GM23338 (cell line): ENCODE data around the gene ACAD9. TPM values are rescaled to one million over a fixed set of nuclear protein-coding genes. Genes with fewer than 3 reads are reported as not detected.

Experiments used
- ATAC-seq: fragments of 200-7000 bp; cut with Tn5 transposase; 3 replicates; pipeline ENCODE4 v1.9.1; 2020
- DNase-seq: peaks from one replicate; pipeline ENCODE4 v3.0.0-alpha.2; 2015; ENCODE audit warnings: low spot score
- H2AFZ ChIP-seq: fragments of 200-600 bp; sonication (generic); 2 replicates; pipeline ENCODE4 v1.8.0; 2016; ENCODE audit warnings: antibody characterized with exemption, mild to moderate bottlenecking, moderate library complexity
- H3F3A ChIP-seq: fragments of 200-600 bp; sonication (generic); replicated peaks from 2 replicates; pipeline ENCODE4 v1.8.0; 2017; ENCODE audit warnings: antibody characterized with exemption, mixed run types, low read depth
- H3K27ac ChIP-seq: fragments of 200-600 bp; sonication (generic); 2 replicates; pipeline ENCODE4 v1.6.1; 2016; ENCODE audit warnings: low read depth
- H3K27me3 ChIP-seq: fragments of 200-600 bp; sonication (generic); 2 replicates; pipeline ENCODE4 v1.8.0; 2016; ENCODE audit warnings: mild to moderate bottlenecking, mixed run types, moderate library complexity; ENCODE audit not compliant: insufficient read depth
- H3K36me3 ChIP-seq: fragments of 200-600 bp; sonication (generic); 2 replicates; pipeline ENCODE4 v1.8.0; 2016; ENCODE audit warnings: mild to moderate bottlenecking; ENCODE audit not compliant: insufficient read depth
- H3K4me1 ChIP-seq: fragments of 200-600 bp; sonication (generic); 2 replicates; pipeline ENCODE4 v1.8.0; 2016; ENCODE audit warnings: mild to moderate bottlenecking, moderate library complexity; ENCODE audit not compliant: insufficient read depth
- H3K4me2 ChIP-seq: fragments of 200-600 bp; sonication (generic); 2 replicates; pipeline ENCODE4 v1.7.1; 2017; ENCODE audit warnings: mixed run types
- H3K4me3 ChIP-seq: fragments of 200-600 bp; sonication (generic); 2 replicates; pipeline ENCODE4 v1.6.1; 2016; ENCODE audit warnings: mixed run types
- H3K79me2 ChIP-seq: fragments of 200-600 bp; sonication (generic); replicated peaks from 2 replicates; pipeline ENCODE4 v1.8.0; 2017; ENCODE audit warnings: mild to moderate bottlenecking; ENCODE audit not compliant: insufficient read depth
- H3K9me2 ChIP-seq: fragments of 200-600 bp; sonication (generic); 2 replicates; pipeline ENCODE4 v1.8.0; 2017; ENCODE audit not compliant: insufficient read depth
- H4K20me1 ChIP-seq: fragments of 200-600 bp; sonication (generic); replicated peaks from 2 replicates; pipeline ENCODE4 v1.8.0; 2017; ENCODE audit warnings: mild to moderate bottlenecking; ENCODE audit not compliant: insufficient read depth
- H3K27ac Mint-ChIP-seq: 2 replicates; pipeline ENCODE4 v1.8.0; 2020; ENCODE audit warnings: inconsistent platforms, mild to moderate bottlenecking, moderate library complexity, mixed read lengths
- H3K27me3 Mint-ChIP-seq: 3 replicates; pipeline ENCODE4 v1.8.0; 2022; ENCODE audit warnings: low read depth, mild to moderate bottlenecking, moderate library complexity, mixed read lengths, inconsistent platforms; ENCODE audit not compliant: insufficient read depth, poor library complexity
- H3K36me3 Mint-ChIP-seq: 3 replicates; pipeline ENCODE4 v1.8.0; 2021; ENCODE audit warnings: low read depth, mild to moderate bottlenecking, inconsistent platforms, moderate library complexity, mixed read lengths
- H3K4me1 Mint-ChIP-seq: 3 replicates; pipeline ENCODE4 v1.8.0; 2020; ENCODE audit warnings: mild to moderate bottlenecking, inconsistent platforms, mixed read lengths
- H3K4me3 Mint-ChIP-seq: 3 replicates; pipeline ENCODE4 v1.8.0; 2021; ENCODE audit warnings: moderate library complexity, mild to moderate bottlenecking, inconsistent platforms, mixed read lengths
- H3K9me3 Mint-ChIP-seq: 3 replicates; pipeline ENCODE4 v1.8.0; 2020; ENCODE audit warnings: moderate library complexity, mild to moderate bottlenecking, inconsistent platforms, mixed read lengths
- CREB1 ChIP-seq: fragments of 250-450 bp; sonication (Bioruptor Pico); IDR thresholded peaks from 2 replicates; pipeline ENCODE4 v1.5.0; 2020; ENCODE audit warnings: low read depth, mild to moderate bottlenecking, moderate library complexity
- CTCF ChIP-seq, 2 experiments: fragments of 200-600 bp in 1 of 2; sonication (generic) in 1 of 2; conservative IDR thresholded peaks; 2 replicates each; pipeline versions ENCODE4 v1.5.1 to v1.6.1; 2016 to 2017; ENCODE audit warnings: antibody characterized with exemption in 2 of 2, low read depth in 2 of 2, mild to moderate bottlenecking in 2 of 2, moderate library complexity in 1 of 2
- EZH2 ChIP-seq: fragments of 200-600 bp; sonication (generic); IDR thresholded peaks from one replicate; pipeline ENCODE4 v1.8.0; 2017; ENCODE audit warnings: antibody characterized with exemption, mild to moderate bottlenecking, low read depth; ENCODE audit not compliant: unreplicated experiment
- EZH2phosphoT487 ChIP-seq: fragments of 200-600 bp; sonication (generic); IDR thresholded peaks from one replicate; pipeline ENCODE4 v1.8.1; 2018; ENCODE audit warnings: antibody characterized with exemption; ENCODE audit not compliant: unreplicated experiment
- JUNB ChIP-seq: IDR thresholded peaks from one replicate; pipeline ENCODE4 v1.6.1; 2016; ENCODE audit warnings: antibody characterized with exemption; ENCODE audit not compliant: unreplicated experiment
- NANOG ChIP-seq: IDR thresholded peaks from 2 replicates; pipeline ENCODE4 v1.6.1; 2016; ENCODE audit warnings: antibody characterized with exemption, borderline replicate concordance
- POLR2AphosphoS5 ChIP-seq: IDR thresholded peaks from 2 replicates; pipeline ENCODE4 v1.6.1; 2016; ENCODE audit warnings: antibody characterized with exemption, low read depth
- ZNF114 ChIP-seq: fragments of 250-450 bp; sonication (Bioruptor Pico); IDR thresholded peaks from 2 replicates; pipeline ENCODE4 v1.5.0; 2020; ENCODE audit warnings: mild to moderate bottlenecking, moderate library complexity
- ZNF462 ChIP-seq: fragments of 250-450 bp; sonication (Bioruptor Pico); IDR thresholded peaks from 2 replicates; pipeline ENCODE4 v1.5.0; 2020; ENCODE audit warnings: mild to moderate bottlenecking, moderate library complexity
- polyA plus RNA-seq: library from polyadenylated mRNA; unstranded; fragments of >200 nt; fragmentation: Nextera tagmentation; extraction: Ambion mirVana; gene quantifications from 2 replicates; pipeline ENCODE4 v1.2.1, GENCODE V29; 2016
- total RNA-seq: library from RNA; depleted of rRNA; stranded (reverse); fragments of >200 nt; shearing (Covaris generic); gene quantifications from 2 replicates; pipeline ENCODE4 v1.2.3, GENCODE V29; 2014

ACAD9 gene
- total and polyA plus RNA-seq, 2 experiments from 2014 or later: 21.2 to 36.4 TPM

GRCh38 chr3:128949158-128949557 is 69.7 kb downstream of the ACAD9 start:
- Mint-ChIP-seq H3K4me1 (no peaks in the 10 kb centered on the region; the same call in 2 of the 3 replicates), H3K36me3 (peaks cover 8% of the 10 kb centered on the region; the same call in 2 of the 3 replicates), H3K27me3 (peaks cover 6% of the 10 kb centered on the region), H3K4me3 (no peak overlapping the region), H3K9me3 (peaks cover 25% of the 10 kb centered on the region), H3K27ac (no peak overlapping the region)
- TF ChIP-seq JUNB: no peak
- DNase-seq (no peak), ATAC-seq (no peak)
- Histone ChIP-seq H3F3A (no peaks in the 10 kb centered on the region), H3K27ac (no peak overlapping the region), H3K4me2 (no peak overlapping the region), H3K4me1 (no peaks in the 10 kb centered on the region), H2AFZ (no peak overlapping the region), H3K79me2 (no peaks in the 10 kb centered on the region), H4K20me1 (no peaks in the 10 kb centered on the region), H3K27me3 (no peaks in the 10 kb centered on the region), H3K36me3 (no peaks in the 10 kb centered on the region), H3K4me3 (no peak overlapping the region), H3K9me2 (no peaks in the 10 kb centered on the region)

- peaks cover 25% of the 10 kb centered on the region for H3K9me3 Mint-ChIP-seq
- Histone ChIP-seq H3K4me3 (no peak overlapping the region), H3K36me3 (no peaks in the 10 kb centered on the region), H3K27ac (no peak overlapping the region), H3K9me2 (no peaks in the 10 kb centered on the region), H3F3A (no peaks in the 10 kb centered on the region), H3K4me2 (no peak overlapping the region), H3K27me3 (no peaks in the 10 kb centered on the region), H3K79me2 (no peaks in the 10 kb centered on the region), H3K4me1 (no peaks in the 10 kb centered on the region), H4K20me1 (no peaks in the 10 kb centered on the region), H2AFZ (peak overlapping the region; percentile 89)
- H3K27me3 Mint-ChIP-seq: peaks cover 6% of the 10 kb centered on the region
- DNase-seq (peak; percentile 50), ATAC-seq (peak; percentile 85)
- peaks cover 8% of the 10 kb centered on the region; the same call in 2 of the 3 replicates for H3K36me3 Mint-ChIP-seq
- no peak overlapping the region for H3K27ac Mint-ChIP-seq
- no peak for TF ChIP-seq EZH2
- peak; percentile 27 to 58 for TF ChIP-seq CTCF (conservative IDR thresholded peaks at IDR 0.05; ENCODE audit: low read depth in 2 of 2)
- no peak for TF ChIP-seq CREB1 (CRISPR knock-in tag)
- H3K4me3 Mint-ChIP-seq: no peak overlapping the region
- H3K4me1 Mint-ChIP-seq: no peaks in the 10 kb centered on the region; the same call in 2 of the 3 replicates
Observed at GRCh38 chr3:128950223-128950938, 71.0 kb downstream of the ACAD9 start.

GRCh38 chr3:128956440-128956839 is 77.0 kb downstream of the ACAD9 start:
- DNase-seq (no peak), ATAC-seq (no peak)
- no peaks in the 10 kb centered on the region for H4K20me1 ChIP-seq
- peaks cover 37% of the 10 kb centered on the region for H3K9me3 Mint-ChIP-seq
- H3F3A ChIP-seq: no peaks in the 10 kb centered on the region
- H3K36me3 Mint-ChIP-seq: peaks cover 10% of the 10 kb centered on the region
- H3K36me3 ChIP-seq: no peaks in the 10 kb centered on the region
- no peak overlapping the region for H2AFZ ChIP-seq
- H3K4me1 Mint-ChIP-seq: no peaks in the 10 kb centered on the region
- no peaks in the 10 kb centered on the region for H3K27me3 ChIP-seq
- H3K27ac ChIP-seq: no peak overlapping the region
- H3K4me2 ChIP-seq: no peak overlapping the region
- H3K4me3 Mint-ChIP-seq: no peak overlapping the region
- H3K4me1 ChIP-seq: no peaks in the 10 kb centered on the region
- H3K79me2 ChIP-seq: no peaks in the 10 kb centered on the region
- H3K27ac Mint-ChIP-seq: no peak overlapping the region
- no peaks in the 10 kb centered on the region for H3K9me2 ChIP-seq
- H3K4me3 ChIP-seq: no peak overlapping the region
- H3K27me3 Mint-ChIP-seq: peaks cover 12% of the 10 kb centered on the region
- no peak for TF ChIP-seq ZNF462 (CRISPR knock-in tag)
- no peak for TF ChIP-seq POLR2AphosphoS5
- no peak for TF ChIP-seq CREB1 (CRISPR knock-in tag)
- no peak for TF ChIP-seq NANOG
- no peak for TF ChIP-seq EZH2phosphoT487
- TF ChIP-seq ZNF114 (CRISPR knock-in tag): no peak
